IPS-15b (cell line): ENCODE measurements around the gene MID1IP1.

Experiments
- H3K27me3 ChIP-seq: one replicate; pipeline ENCODE4 v1.6.1; 2013; ENCODE audit warnings: low read length; ENCODE audit not compliant: control insufficient read depth, insufficient read depth
- H3K36me3 ChIP-seq: one replicate; pipeline ENCODE4 v1.6.1; 2013; ENCODE audit warnings: low read length; ENCODE audit not compliant: control insufficient read depth, insufficient read depth
- H3K4me1 ChIP-seq: one replicate; pipeline ENCODE4 v1.6.1; 2013; ENCODE audit warnings: mild to moderate bottlenecking, low read length; ENCODE audit not compliant: control insufficient read depth, insufficient read depth
- H3K4me3 ChIP-seq: one replicate; pipeline ENCODE4 v1.5.1; 2013; ENCODE audit warnings: low read depth, low read length
- H3K9ac ChIP-seq: one replicate; pipeline ENCODE4 v1.6.1; 2013; ENCODE audit warnings: low read depth, mild to moderate bottlenecking, low read length
- H3K9me3 ChIP-seq: one replicate; pipeline ENCODE4 v1.6.1; 2013; ENCODE audit warnings: mild to moderate bottlenecking, low read length; ENCODE audit not compliant: control insufficient read depth, insufficient read depth

The MID1IP1 gene

GRCh38 chrX:38803588-38804431, 2.6 kb downstream of the MID1IP1 start:
- H3K9me3 ChIP-seq, result no peaks in the 10 kb centered on the region
- peak overlapping the region; percentile 88 for H3K4me3 ChIP-seq
- H3K9ac ChIP-seq, result peak overlapping the region; percentile 93
- H3K36me3 ChIP-seq, result peaks cover 9% of the 10 kb centered on the region
- H3K27me3 ChIP-seq, result no peaks in the 10 kb centered on the region
- H3K4me1 ChIP-seq, result peaks cover 5% of the 10 kb centered on the region

- peaks cover 9% of the 10 kb centered on the region for H3K36me3 ChIP-seq
- H3K27me3 ChIP-seq, result no peaks in the 10 kb centered on the region
- peak overlapping the region; percentile 93 for H3K9ac ChIP-seq
- peaks cover 8% of the 10 kb centered on the region for H3K4me1 ChIP-seq
- peak overlapping the region; percentile 88 for H3K4me3 ChIP-seq
- H3K9me3 ChIP-seq, result no peaks in the 10 kb centered on the region
Observed at GRCh38 chrX:38804432-38804681, 3.1 kb downstream of the MID1IP1 start.

GRCh38 chrX:38804682-38805431, 3.6 kb downstream of the MID1IP1 start:
- H3K4me1 ChIP-seq, result peaks cover 11% of the 10 kb centered on the region
- peak overlapping the region; percentile 93 for H3K9ac ChIP-seq
- H3K27me3 ChIP-seq, result no peaks in the 10 kb centered on the region
- H3K9me3 ChIP-seq, result no peaks in the 10 kb centered on the region
- H3K36me3 ChIP-seq, result peaks cover 9% of the 10 kb centered on the region
- H3K4me3 ChIP-seq, result peak overlapping the region; percentile 88

- Histone ChIP-seq H3K9ac (peak overlapping the region; percentile 93), H3K4me1 (peaks cover 11% of the 10 kb centered on the region), H3K27me3 (no peaks in the 10 kb centered on the region), H3K36me3 (peaks cover 9% of the 10 kb centered on the region), H3K4me3 (peak overlapping the region; percentile 88), H3K9me3 (no peaks in the 10 kb centered on the region)
Observed at GRCh38 chrX:38805432-38806389, 4.5 kb downstream of the MID1IP1 start.

GRCh38 chrX:38806875-38807621, 5.8 kb downstream of the MID1IP1 start:
- H3K4me1 ChIP-seq, result peaks cover 11% of the 10 kb centered on the region
- H3K9me3 ChIP-seq, result no peaks in the 10 kb centered on the region
- peak overlapping the region; percentile 88 for H3K4me3 ChIP-seq
- peak overlapping the region; percentile 37 for H3K9ac ChIP-seq
- peaks cover 9% of the 10 kb centered on the region for H3K36me3 ChIP-seq
- H3K27me3 ChIP-seq, result no peaks in the 10 kb centered on the region

DNA sequence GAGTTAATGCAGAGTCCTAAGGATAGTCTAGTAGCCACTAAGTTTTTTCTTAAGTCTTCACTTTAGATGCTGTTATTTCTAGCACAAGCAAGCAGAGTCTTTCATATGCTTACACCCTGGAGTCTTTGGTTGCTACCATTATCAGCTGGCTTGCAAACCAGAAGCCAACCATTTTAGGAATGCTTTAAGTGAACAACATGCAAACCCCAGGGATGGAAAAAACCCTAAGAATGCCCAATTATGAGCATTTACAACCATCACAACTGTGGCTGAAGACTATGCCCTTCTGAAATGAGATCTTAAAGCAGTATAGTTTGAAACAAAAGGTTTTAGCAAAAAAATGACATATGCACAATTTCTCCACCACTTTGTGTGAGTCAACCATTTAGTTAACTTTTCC, 6.6 kb downstream of the MID1IP1 start:
- peaks cover 9% of the 10 kb centered on the region for H3K36me3 ChIP-seq
- no peak overlapping the region for H3K4me3 ChIP-seq
- no peaks in the 10 kb centered on the region for H3K27me3 ChIP-seq
- no peaks in the 10 kb centered on the region for H3K9me3 ChIP-seq
- peaks cover 11% of the 10 kb centered on the region for H3K4me1 ChIP-seq
- no peak overlapping the region for H3K9ac ChIP-seq

DNA sequence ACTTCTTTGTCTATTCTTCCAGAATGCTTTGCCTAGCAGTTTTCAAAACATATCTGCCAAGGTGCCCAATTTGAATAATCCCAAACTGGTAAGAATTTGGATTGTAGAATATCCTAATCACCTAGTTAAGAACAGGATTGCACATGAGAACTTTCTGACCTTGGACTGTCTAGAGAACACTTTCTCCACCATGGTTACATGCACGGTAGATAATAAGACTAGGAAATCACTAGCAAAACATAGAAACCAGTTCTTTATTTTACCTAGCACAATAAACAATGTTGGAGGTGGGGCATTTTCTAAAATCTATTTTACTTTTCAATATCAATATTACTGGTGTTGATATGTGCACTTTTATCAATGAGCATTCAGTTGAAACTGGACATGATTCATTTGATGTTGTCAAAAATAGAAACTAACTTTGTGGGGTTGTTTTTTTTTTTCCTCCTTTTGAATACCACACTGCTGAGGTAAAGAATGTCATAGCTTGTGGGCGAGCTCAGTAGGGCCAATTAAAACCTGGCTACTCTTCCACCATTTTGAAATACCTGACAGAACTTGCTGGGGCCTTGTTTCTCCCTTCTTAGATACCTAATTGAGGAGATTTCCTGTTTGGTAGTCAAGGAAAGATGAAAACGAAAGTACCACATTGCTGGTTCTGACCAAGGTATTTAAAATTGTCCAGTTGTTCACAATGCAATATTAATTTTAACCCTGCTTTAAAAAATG, 10.4 kb downstream of the MID1IP1 start:
- Histone ChIP-seq H3K4me1 (peaks cover 11% of the 10 kb centered on the region), H3K36me3 (no peaks in the 10 kb centered on the region), H3K27me3 (no peaks in the 10 kb centered on the region), H3K4me3 (no peak overlapping the region), H3K9me3 (no peaks in the 10 kb centered on the region), H3K9ac (no peak overlapping the region)

- Histone ChIP-seq H3K9me3 (no peaks in the 10 kb centered on the region), H3K27me3 (no peaks in the 10 kb centered on the region), H3K36me3 (no peaks in the 10 kb centered on the region), H3K4me1 (no peaks in the 10 kb centered on the region), H3K4me3 (no peak overlapping the region), H3K9ac (no peak overlapping the region)
Observed at GRCh38 chrX:38816155-38816554, 14.9 kb downstream of the MID1IP1 start.

DNA sequence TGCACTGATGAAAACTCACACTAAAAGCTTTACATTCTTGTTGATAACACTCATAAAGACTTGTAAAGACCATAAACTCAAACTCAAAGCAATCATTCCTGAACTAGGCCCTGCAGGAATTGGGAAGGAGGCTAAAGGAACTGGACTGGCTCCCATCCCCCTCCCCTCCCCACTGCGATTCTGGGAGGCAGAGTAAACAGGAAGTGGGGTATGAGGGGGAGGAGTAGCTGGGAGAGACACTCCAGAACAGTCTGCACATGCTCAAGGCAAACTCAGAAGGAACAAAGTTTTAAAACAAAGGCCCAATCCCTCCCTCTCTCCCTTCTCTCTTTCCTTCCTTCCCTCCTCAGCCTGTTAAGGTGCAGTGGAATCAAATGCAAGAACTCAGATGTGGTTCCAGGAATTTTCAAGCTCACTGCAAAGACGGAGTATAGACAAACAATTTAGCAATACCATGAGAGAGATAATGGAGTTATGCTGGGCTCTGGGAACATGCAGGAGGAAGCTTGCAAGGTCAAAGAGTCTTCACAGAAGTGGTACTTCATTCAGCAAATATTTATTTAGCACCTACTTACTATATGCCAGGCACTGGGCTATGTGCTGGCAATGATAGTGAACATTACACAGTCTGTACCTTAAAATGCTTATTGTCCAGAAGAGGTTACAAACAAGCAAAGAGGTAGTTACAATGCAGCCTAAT, 15.9 kb downstream of the MID1IP1 start:
- Histone ChIP-seq H3K27me3 (no peaks in the 10 kb centered on the region), H3K4me1 (no peaks in the 10 kb centered on the region), H3K9me3 (peaks cover 3% of the 10 kb centered on the region), H3K36me3 (no peaks in the 10 kb centered on the region), H3K4me3 (no peak overlapping the region), H3K9ac (no peak overlapping the region)

DNA sequence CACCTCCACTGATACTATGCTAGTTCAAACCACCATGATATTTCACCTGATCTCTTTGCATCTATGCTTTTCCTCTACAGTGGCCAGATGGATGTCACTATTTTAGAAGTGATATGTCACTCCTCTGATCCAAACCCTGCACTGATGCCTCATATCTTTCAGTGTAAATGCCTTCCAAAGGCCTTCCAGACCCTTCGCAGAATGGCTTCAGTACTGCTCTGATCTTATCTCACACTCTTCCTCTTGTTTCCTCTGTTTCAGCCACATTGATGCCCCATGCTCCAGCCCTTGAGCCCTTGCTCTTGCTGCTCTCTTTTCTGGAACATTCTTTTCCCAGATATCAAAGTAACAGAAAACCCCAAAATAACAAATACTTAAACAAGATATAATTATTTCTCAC, 17.9 kb downstream of the MID1IP1 start:
- Histone ChIP-seq H3K9me3 (peaks cover 3% of the 10 kb centered on the region), H3K4me1 (no peaks in the 10 kb centered on the region), H3K9ac (no peak overlapping the region), H3K27me3 (no peaks in the 10 kb centered on the region), H3K36me3 (no peaks in the 10 kb centered on the region), H3K4me3 (no peak overlapping the region)
